ENCODE data around the gene FAM149B1. TPM values are rescaled to one million over a fixed set of nuclear protein-coding genes. Genes with fewer than 3 reads are reported as not detected.

The FAM149B1 gene
- total and polyA plus RNA-seq, 2 of the 13 experiments (the other 11 are each of a cell fraction or from before 2014, with no cell fraction given): 9.3 to 16.8 TPM

DNA sequence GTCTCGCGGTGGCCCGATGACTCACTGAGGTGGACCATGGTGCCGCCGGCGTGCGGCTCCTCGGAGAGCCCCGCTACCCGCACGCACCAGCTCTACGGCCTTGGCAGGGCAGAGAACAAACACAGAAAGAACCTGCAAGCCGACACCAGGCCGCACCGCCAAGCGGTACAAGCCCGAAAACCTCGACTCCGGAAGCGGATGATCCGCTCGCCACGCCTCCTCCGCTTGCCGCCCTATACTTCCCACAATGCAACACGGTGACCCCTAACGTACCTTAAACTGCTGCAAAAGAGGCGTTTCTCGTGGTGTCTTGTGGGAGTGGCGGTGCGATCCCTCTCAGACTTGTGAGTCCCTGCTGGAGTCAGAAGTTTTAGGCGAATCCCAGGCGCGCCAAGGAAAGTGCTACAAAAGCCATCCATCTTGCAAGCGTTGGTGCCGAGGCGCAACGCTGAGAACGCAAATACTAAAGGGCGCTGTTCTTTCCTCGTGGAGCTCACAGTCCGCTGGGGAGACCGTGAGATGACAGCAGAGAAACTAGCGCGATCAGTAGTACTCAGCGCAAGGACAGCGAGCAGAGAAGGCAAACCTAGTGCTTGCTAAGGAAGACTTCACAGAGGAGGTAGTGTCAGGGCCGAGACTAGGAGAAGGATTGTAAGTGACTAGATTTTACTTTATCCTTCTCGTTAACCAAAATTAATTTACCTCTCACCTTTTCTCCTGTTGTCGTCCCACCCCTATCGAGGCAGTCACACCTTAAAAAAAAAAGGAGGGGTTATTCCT is 84.7 kb downstream of the FAM149B1 start, which contains the start of gene MRPS16 (continued):
- TF ChIP-seq, protein P1, sequence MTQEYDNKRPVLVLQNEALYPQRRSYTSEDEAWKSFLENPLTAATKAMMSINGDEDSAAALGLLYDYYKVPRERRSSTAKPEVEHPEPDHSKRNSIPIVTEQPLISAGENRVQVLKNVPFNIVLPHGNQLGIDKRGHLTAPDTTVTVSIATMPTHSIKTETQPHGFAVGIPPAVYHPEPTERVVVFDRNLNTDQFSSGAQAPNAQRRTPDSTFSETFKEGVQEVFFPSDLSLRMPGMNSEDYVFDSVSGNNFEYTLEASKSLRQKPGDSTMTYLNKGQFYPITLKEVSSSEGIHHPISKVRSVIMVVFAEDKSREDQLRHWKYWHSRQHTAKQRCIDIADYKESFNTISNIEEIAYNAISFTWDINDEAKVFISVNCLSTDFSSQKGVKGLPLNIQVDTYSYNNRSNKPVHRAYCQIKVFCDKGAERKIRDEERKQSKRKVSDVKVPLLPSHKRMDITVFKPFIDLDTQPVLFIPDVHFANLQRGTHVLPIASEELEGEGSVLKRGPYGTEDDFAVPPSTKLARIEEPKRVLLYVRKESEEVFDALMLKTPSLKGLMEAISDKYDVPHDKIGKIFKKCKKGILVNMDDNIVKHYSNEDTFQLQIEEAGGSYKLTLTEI (CRISPR knock-in tag; conservative IDR thresholded peaks at IDR 0.05): no peak
- TF ChIP-seq, protein P2, sequence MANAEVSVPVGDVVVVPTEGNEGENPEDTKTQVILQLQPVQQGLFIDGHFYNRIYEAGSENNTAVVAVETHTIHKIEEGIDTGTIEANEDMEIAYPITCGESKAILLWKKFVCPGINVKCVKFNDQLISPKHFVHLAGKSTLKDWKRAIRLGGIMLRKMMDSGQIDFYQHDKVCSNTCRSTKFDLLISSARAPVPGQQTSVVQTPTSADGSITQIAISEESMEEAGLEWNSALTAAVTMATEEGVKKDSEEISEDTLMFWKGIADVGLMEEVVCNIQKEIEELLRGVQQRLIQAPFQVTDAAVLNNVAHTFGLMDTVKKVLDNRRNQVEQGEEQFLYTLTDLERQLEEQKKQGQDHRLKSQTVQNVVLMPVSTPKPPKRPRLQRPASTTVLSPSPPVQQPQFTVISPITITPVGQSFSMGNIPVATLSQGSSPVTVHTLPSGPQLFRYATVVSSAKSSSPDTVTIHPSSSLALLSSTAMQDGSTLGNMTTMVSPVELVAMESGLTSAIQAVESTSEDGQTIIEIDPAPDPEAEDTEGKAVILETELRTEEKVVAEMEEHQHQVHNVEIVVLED (CRISPR knock-in tag; IDR thresholded peaks at IDR 0.05; ENCODE audit: borderline replicate concordance): peak; percentile 93
- 0 out of 2 replicates have a peak, but pooled peaks have one; percentile 61 for TF ChIP-seq NFKBIZ (CRISPR knock-in tag; IDR thresholded peaks at IDR 0.05)
- TF ChIP-seq THAP11 (CRISPR knock-in tag; IDR thresholded peaks at IDR 0.05): peak; percentile 96
- peak; percentile 77; the same call in 1 of the 2 replicates for TF ChIP-seq JUN (CRISPR knock-in tag; IDR thresholded peaks at IDR 0.05)
- no peak; the same call in 1 of the 2 replicates for TF ChIP-seq CBFB (CRISPR knock-in tag; IDR thresholded peaks at IDR 0.05)
- TF ChIP-seq RFX5 (IDR thresholded peaks at IDR 0.05; ENCODE audit: low read depth, low read length): no peak
- TF ChIP-seq HOXD1 (CRISPR knock-in tag; IDR thresholded peaks at IDR 0.05): no peak
- TF ChIP-seq, protein P3, sequence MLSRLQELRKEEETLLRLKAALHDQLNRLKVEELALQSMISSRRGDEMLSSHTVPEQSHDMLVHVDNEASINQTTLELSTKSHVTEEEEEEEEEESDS (CRISPR knock-in tag; IDR thresholded peaks at IDR 0.05; ENCODE audit: borderline replicate concordance): no peak
- TF ChIP-seq SRSF4 (IDR thresholded peaks at IDR 0.05; ENCODE audit: low read depth, low read length, poor library complexity, severe bottlenecking): no peak
- TF ChIP-seq, protein P4, sequence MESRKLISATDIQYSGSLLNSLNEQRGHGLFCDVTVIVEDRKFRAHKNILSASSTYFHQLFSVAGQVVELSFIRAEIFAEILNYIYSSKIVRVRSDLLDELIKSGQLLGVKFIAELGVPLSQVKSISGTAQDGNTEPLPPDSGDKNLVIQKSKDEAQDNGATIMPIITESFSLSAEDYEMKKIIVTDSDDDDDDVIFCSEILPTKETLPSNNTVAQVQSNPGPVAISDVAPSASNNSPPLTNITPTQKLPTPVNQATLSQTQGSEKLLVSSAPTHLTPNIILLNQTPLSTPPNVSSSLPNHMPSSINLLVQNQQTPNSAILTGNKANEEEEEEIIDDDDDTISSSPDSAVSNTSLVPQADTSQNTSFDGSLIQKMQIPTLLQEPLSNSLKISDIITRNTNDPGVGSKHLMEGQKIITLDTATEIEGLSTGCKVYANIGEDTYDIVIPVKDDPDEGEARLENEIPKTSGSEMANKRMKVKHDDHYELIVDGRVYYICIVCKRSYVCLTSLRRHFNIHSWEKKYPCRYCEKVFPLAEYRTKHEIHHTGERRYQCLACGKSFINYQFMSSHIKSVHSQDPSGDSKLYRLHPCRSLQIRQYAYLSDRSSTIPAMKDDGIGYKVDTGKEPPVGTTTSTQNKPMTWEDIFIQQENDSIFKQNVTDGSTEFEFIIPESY (CRISPR knock-in tag; IDR thresholded peaks at IDR 0.05): no peak
- TF ChIP-seq, protein P5, sequence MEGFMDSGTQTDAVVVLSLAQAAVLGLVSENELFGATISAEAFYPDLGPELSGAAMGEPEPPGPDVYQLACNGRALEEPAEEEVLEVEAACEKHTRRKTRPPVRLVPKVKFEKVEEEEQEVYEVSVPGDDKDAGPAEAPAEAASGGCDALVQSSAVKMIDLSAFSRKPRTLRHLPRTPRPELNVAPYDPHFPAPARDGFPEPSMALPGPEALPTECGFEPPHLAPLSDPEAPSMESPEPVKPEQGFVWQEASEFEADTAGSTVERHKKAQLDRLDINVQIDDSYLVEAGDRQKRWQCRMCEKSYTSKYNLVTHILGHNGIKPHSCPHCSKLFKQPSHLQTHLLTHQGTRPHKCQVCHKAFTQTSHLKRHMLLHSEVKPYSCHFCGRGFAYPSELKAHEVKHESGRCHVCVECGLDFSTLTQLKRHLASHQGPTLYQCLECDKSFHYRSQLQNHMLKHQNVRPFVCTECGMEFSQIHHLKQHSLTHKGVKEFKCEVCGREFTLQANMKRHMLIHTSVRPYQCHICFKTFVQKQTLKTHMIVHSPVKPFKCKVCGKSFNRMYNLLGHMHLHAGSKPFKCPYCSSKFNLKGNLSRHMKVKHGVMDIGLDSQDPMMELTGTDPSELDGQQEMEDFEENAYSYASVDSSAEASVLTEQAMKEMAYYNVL (CRISPR knock-in tag; IDR thresholded peaks at IDR 0.05; ENCODE audit: borderline replicate concordance): peak; percentile 68; the same call in 1 of the 2 replicates
- no peak for TF ChIP-seq ZNF841 (CRISPR knock-in tag; IDR thresholded peaks at IDR 0.05; ENCODE audit: borderline replicate concordance)
- TF ChIP-seq TBX2 (CRISPR knock-in tag; IDR thresholded peaks at IDR 0.05; ENCODE audit: borderline replicate concordance): peak; percentile 71; the same call in 1 of the 2 replicates
- TF ChIP-seq, protein P6, sequence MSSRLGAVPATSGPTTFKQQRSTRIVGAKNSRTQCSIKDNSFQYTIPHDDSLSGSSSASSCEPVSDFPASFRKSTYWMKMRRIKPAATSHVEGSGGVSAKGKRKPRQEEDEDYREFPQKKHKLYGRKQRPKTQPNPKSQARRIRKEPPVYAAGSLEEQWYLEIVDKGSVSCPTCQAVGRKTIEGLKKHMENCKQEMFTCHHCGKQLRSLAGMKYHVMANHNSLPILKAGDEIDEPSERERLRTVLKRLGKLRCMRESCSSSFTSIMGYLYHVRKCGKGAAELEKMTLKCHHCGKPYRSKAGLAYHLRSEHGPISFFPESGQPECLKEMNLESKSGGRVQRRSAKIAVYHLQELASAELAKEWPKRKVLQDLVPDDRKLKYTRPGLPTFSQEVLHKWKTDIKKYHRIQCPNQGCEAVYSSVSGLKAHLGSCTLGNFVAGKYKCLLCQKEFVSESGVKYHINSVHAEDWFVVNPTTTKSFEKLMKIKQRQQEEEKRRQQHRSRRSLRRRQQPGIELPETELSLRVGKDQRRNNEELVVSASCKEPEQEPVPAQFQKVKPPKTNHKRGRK (CRISPR knock-in tag; IDR thresholded peaks at IDR 0.05): no peak
- no peak for TF ChIP-seq SP2 (CRISPR knock-in tag; IDR thresholded peaks at IDR 0.05)
- no peak; the same call in none of the 2 replicates for TF ChIP-seq EED (CRISPR knock-in tag; IDR thresholded peaks at IDR 0.05)
- no peak for TF ChIP-seq KLF15 (CRISPR knock-in tag; IDR thresholded peaks at IDR 0.05; ENCODE audit: borderline replicate concordance)
- peak; percentile 71 for TF ChIP-seq FOXA3 (CRISPR knock-in tag; IDR thresholded peaks at IDR 0.05)

Data from HepG2 (cell line).